Kidney capillary endothelial cell (primary cell): ENCODE measurements around the gene OLFML2B.

Experiments
- DNase-seq: peaks from one replicate; pipeline ENCODE4 v3.0.0-alpha.2; 2018; ENCODE audit warnings: low spot score

Gene OLFML2B

DNA sequence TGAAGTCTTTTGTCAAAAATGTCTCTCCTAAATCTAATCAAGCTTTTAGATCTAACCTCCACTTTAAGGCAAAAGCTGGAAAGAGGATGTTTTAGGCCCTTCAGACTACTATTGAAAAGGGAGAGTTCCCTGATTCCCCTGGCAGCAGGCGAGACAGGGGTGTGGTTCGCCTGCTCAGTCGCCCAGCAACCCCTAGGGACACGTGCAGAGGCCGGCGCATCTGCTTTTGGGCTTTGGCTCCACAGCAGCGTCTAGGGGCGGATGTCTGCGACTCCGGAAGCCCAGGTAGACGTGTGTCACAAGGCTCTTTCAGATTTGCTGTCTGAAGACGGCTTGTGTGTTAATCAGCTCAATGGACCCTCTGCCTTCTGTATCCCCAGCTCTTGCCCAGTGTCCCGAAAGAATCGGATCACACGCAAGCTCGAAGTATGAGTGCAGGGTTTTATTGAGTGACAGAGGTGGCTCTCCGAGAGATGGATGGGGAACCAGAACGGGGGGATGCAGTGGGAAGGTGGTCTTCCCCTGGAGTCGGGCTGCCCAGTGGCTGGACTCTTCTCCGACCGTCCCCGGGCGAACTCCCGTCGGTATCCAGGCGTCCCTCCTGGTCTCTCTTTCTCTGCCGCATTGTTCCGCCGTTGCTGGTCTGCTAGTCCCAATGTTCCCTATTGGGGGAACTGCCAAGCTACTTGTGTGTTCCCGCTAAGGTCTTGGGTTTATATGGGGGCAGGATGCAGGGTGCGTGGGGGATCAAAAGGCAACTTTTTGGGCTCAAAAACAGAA is 45.5 kb downstream of the OLFML2B start:
- no peak for DNase-seq

GRCh38 chr1:161973924-161974845 is 49.5 kb downstream of the OLFML2B start:
- DNase-seq, result no peak

DNA sequence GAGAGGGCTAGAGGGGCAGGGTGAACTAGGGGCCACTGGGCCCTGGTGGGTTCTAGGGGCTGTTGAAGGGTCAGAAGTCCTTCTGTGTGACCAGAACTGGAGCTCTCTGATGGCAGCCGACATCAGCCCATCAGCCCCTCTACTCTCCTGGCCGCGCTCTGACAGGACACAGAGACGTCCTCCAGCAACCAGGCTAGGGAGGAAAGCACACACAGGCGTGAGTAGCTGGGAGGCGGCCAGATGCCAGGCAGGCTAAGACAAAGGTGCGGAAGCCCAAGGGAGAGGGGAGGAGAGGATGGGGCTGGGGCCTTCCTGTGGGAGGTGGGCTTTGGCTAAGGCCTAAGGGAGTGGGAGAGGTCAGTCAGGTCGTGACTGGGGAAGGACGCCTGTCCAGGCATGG is 50.8 kb downstream of the OLFML2B start:
- no peak for DNase-seq

DNA sequence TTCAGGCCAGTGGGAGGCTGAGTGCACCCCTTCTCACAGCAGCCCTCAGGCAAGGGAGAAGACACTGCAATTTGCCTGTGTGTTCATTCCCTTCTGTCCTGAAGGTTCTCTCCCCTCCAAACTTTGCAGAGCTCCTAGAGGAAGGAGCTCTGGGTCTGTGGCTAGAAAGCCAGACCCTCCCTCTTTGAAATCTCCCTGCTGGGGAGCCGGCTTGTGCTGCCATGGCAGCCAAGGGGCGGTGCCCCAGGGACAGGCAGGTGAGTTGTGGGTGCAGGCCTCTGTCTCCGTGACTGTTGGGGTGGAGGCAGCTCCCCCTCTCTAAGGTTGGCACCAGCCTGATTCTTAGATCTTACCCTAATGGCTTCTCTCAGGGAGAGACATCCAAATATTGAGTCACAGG is 53.0 kb downstream of the OLFML2B start:
- DNase-seq, result no peak

- no peak for DNase-seq
These were observed 53.6 kb downstream of the OLFML2B start for GRCh38 chr1:161970036-161970435.

GRCh38 chr1:161966067-161966466 is 57.6 kb downstream of the OLFML2B start:
- no peak for DNase-seq

DNA sequence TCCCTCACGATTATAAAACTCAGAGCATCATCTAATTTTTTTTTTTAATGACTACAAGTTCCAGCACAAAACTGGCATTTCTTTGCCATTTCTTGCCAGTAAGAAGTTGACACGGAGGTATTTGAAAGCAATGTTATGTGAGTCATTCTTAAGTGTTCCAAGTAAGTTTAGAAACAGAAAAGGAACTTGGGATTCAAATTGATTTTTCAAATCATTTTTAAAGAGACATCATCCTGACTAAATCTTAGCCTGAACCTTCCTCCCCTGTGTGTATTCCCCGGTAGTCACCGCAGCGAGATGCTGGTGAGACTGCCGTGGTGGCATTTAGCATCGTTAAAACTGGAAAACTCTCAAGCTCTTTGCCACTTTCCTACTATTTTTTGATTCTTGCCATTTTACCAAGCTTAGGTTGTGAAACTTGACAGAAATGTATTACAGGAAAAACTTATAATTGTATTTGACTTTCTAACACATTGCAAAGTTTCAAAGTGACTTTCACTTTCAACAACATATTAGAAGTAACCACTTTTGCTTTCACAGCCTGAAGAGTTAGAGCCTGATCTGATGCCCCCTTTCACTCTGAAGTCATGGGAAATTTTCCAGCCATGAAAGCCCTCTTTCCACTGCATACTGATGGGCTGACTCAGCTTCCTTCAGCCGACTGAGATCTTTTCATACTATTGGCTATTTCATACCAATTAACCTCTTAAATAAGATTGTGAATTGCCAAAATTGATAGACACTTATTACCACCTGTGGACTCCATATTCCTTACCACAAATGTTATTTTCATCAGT is 61.4 kb downstream of the OLFML2B start:
- peak; percentile 74 for DNase-seq

- no peak for DNase-seq
These were observed 65.2 kb downstream of the OLFML2B start for GRCh38 chr1:161958425-161958824.

DNA sequence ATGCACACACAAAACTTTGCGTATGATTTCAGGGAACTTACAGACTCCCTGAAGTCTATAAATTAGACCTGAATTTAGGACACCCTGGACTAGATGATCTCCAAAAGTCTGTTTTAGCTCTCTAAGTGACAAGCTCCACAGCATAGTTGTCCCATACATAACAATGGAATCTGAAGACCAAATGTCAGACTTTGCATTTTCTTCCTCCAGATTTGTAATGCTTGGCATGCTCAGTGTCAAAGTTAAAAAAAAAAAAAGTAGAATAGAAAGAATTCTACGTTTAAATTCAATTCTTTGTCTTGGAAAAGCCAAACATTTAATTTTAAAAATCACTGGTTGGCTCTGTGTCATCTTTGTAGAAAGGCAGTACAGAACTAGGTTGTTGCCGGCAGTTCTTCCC is 66.7 kb downstream of the OLFML2B start:
- no peak for DNase-seq

DNA sequence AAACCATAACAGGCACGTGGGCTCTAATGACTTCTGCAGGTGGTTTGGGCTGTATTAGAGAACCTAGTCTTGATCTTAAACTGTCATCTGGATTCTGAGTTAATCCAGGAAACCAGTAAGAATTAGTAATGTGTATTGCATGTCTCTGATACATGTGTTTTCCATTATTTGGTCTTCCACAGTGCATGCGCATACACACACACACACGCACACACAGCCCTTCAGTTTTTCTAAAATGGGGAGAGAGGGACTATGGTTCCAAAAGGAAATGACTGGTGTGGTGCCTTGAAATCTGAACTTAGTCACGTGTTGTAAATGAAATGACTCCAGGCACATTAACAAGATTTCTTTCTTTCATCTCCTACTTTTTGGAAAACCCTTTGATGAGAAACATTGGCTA is 67.6 kb downstream of the OLFML2B start:
- no peak for DNase-seq

- DNase-seq, result no peak
These were observed 68.1 kb downstream of the OLFML2B start for GRCh38 chr1:161955606-161956005.

GRCh38 chr1:161954466-161954865 is 69.2 kb downstream of the OLFML2B start:
- DNase-seq, result no peak

DNA sequence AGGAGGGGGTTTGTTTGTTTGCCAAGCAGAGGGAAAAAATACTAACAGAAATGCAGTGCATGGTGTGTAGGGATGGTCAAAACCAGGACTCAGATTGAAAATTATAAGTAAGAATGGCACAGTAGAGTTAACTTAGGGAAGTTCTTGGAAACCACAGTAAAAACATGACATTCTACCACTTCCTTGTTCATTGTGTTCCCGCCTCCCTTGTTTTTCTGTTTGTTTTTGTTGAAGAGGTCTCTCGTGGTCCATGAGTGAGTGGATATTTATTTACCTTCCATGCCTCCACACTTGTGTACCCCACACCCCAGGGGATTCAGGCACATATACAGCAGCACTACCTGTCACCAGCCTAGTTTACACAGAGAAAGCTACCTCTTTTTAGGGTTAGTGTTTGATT is 69.6 kb downstream of the OLFML2B start:
- no peak for DNase-seq

- no peak for DNase-seq
These were observed 70.3 kb downstream of the OLFML2B start for GRCh38 chr1:161953256-161953920.

DNA sequence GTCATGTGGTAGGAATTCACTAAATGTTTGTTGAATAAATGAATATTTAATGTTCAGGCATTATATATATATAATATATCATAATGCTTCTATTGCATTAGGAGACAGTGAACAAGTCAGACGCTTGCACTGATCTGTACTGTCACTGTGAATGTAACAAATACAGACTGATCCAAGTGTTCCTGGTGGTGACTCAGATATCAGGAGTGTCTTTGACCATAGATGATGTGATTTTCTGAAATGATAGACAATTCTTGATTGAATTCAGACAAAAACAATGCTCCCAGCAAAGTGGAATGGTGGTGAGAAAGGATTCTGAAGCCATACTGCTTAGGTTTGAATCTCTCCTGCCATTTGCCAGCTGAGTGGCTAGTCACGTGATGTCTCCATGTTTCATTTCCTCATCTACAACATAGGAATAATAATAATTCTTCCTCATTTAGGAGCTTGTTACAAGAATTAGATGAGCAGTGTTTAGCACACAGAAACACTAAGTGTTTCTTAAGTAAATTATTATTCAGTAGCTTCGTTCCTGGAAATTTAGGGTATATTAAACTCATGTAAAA is 71.0 kb downstream of the OLFML2B start:
- no peak for DNase-seq

GRCh38 chr1:161951646-161952045 is 72.0 kb downstream of the OLFML2B start:
- DNase-seq, result no peak

GRCh38 chr1:161950377-161950776 is 73.3 kb downstream of the OLFML2B start:
- no peak for DNase-seq

DNA sequence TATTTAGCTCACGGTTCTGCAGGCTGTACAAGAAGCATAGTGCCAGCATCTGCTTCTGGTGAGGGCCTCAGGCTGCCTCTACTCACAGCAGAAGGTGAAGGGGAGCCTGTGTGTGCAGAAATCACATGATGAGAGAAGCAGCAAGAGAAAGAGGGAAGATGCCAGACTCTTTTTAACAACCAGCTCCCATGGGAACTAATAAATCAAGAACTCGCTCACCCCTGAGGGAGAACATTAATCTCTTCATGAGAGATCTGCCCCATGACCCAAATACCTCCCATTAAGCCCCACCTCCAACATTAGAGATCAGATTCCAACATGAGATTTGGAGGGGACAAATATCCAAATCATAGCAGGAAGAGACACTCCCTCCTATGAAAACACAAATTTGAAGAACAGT is 74.1 kb downstream of the OLFML2B start:
- no peak for DNase-seq

DNA sequence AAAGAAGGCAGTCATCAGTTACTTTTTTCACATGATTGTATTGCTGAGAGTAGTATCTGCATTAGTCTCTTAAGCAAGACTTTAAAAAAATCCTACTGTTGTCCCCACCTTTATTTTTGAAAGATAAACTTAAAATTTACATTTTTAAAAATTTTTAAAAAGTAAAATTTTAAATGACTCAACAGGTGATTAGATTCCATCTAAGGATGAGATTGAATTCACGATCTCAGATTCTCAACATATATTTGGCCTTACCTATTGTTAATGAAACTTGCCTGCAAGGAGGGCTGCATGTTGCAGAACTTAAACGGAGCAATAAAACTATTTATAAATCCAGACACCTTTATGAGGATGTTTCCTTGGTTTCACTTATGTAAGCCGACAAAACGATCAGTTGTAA is 75.2 kb downstream of the OLFML2B start:
- DNase-seq, result no peak

DNA sequence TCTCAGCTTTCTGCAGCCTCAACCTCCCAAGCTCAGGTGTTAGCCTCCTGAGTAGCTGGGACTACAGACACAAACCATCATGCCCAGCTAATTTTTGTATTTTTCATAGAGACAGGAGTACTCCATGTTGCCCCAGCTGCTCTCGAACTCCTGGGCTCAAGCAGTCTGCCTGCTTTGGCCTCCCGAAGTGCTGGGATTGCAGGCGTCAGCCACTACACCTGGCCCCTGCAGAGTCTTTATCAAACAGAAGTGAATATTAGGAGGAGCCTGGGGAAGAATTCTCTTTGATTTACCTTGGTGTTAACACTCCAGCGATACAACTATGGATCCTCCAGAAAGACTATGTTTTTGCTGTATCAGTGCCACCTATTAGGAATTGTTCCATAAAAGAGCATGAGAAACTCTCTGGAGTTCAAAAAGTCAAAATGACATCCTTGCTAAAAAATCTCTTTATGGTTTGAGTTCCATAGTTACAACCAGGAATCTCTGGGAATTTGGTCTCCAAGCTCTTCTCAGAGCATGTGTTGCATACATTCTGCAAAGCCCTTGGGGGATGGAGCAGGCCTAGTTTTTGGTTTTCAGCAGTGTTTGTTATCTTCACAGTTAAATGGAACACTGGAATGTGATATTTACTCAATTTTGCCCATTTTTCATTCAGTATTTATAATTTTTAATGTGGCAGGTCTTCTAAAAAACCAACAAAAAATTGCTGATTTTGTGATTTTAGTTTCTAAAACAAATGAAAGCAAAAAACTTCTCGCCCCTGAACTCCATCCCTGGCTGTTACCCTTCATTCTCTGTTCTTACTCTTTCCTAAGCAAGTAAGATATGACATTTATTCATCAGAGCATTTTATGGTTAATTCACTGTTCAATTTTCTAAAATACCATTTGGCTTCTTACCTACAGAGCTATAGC is 77.3 kb downstream of the OLFML2B start:
- DNase-seq, result no peak
